Tibial artery (tissue), 4 donors: ENCODE measurements around the gene ALPI.

Experiments used
- DNase-seq, 2 donors: peaks; one replicate each; pipeline ENCODE4 v3.0.0-alpha.2; 2019
- H3K27ac ChIP-seq, 2 donors: fragments of 200-600 bp; sonication (generic) in 1 of 2; 1 replicate in 1 of 2; 2 replicates in 1 of 2; pipeline ENCODE4 v1.5.1; 2018 to 2019; ENCODE audit warnings: mild to moderate bottlenecking in 1 of 2
- H3K27me3 ChIP-seq, 2 donors: fragments of 200-600 bp; sonication (generic) in 1 of 2; one replicate each; pipeline versions ENCODE4 v1.5.1 to v1.6.0; 2016 to 2019
- H3K36me3 ChIP-seq, 3 donors: fragments of 200-600 bp; sonication (generic) in 2 of 3; one replicate each; pipeline ENCODE4 v1.5.1; 2016 to 2019; ENCODE audit warnings: mild to moderate bottlenecking in 2 of 3
- H3K4me1 ChIP-seq, 4 donors: fragments of 200-600 bp; sonication (generic) in 2 of 4; 1 replicate in 3 of 4; 2 replicates in 1 of 4; pipeline ENCODE4 v1.5.1; 2016 to 2019
- H3K4me3 ChIP-seq, 2 donors: fragments of 200-600 bp; sonication (generic) in 1 of 2; 1 replicate in 1 of 2; 2 replicates in 1 of 2; pipeline ENCODE4 v1.5.1; 2018 to 2019; ENCODE audit warnings: mild to moderate bottlenecking in 2 of 2
- H3K9me3 ChIP-seq, 3 donors: fragments of 200-600 bp; sonication (generic) in 1 of 3; one replicate each; pipeline ENCODE4 v1.5.1; 2016 to 2019
- intact Hi-C: fragments of 100-400 bp; cut with DNase I; formaldehyde crosslinking; loops from one replicate; pipeline ENCODE4 v1.15.0; 2023; ENCODE audit warnings: low total_unique reads
- TF ChIP-seq, protein P1 (sequence below), 2 experiments: fragments of 200-600 bp in 1 of 2; fragments of 450-650 bp in 1 of 2; IDR thresholded peaks; one replicate each; pipeline ENCODE4 v1.5.1; 2017 to 2019; ENCODE audit warnings: antibody characterized with exemption in 2 of 2, mild to moderate bottlenecking in 1 of 2, moderate library complexity in 1 of 2

Gene ALPI

DNA sequence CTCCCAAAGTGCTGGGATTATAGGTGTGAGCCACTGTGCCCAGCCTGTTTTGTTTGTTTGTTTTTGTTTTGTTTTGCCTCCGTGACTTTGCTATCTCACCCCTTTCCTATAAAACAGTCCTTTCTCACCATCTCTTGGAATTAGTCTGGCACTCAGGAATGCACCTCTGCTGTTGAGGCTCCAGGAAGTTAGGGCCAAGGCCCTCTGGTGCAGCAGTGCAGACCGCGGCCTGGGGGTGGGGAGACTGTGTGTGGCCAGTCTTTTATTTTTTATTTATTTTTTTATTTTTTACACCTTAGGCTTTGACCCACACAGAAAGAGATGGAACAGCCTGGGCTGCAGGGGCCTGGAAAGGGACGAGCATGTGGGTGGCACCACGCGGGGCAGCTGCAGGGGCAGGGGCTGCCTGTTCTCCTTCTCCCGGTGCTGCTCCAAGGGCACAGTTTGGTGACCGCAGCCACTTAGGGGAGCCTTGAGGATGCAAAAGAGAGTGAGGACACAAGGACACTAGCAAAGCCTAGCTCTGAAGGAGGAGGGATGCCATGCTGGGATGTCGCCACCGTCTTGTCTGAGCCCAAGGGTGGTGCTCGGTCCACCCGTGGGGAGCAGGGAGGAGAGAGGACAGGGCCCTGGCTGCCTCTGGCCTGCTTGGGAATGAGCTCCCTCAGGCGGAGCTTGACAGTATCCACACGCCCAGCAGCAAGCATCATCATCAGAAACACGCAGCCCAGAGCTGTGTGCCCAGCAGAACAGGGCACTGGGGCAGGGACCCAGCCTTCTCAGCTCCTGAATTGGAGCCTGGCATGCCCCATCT lies 19.4 kb upstream of the ALPI start:
- intact Hi-C loops, result no loop called here

DNA sequence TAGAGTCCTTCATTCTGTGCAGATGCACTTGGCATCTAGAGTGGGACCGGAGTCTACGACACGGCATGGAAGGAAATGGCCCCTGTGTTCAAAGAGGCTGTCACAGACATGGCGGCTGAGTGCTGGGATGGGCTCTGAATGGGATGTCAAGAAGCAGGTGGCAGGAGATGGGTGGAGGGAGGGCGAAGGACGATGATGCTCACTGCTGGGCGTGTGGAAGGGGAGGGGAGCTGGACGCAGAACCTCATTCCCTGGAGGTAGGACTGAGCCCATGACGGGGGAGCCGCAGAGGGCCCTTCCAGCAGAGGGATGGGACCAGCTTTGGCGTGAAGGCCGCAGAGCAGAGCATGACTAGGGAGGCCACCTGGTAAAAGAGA lies 18.8 kb upstream of the ALPI start:
- intact Hi-C loops, result no loop called here
- Histone ChIP-seq H3K4me3 (no peak overlapping the region), H3K9me3 (no peaks in the 10 kb centered on the region), H3K4me1 (peaks cover 0 to 5% (median 0%) of the 10 kb centered on the region in 4 donors), H3K36me3 (no peaks in the 10 kb centered on the region), H3K27me3 (peaks cover 0 to 17% of the 10 kb centered on the region in 2 donors), H3K27ac (no peak overlapping the region)
- TF ChIP-seq, protein P1, sequence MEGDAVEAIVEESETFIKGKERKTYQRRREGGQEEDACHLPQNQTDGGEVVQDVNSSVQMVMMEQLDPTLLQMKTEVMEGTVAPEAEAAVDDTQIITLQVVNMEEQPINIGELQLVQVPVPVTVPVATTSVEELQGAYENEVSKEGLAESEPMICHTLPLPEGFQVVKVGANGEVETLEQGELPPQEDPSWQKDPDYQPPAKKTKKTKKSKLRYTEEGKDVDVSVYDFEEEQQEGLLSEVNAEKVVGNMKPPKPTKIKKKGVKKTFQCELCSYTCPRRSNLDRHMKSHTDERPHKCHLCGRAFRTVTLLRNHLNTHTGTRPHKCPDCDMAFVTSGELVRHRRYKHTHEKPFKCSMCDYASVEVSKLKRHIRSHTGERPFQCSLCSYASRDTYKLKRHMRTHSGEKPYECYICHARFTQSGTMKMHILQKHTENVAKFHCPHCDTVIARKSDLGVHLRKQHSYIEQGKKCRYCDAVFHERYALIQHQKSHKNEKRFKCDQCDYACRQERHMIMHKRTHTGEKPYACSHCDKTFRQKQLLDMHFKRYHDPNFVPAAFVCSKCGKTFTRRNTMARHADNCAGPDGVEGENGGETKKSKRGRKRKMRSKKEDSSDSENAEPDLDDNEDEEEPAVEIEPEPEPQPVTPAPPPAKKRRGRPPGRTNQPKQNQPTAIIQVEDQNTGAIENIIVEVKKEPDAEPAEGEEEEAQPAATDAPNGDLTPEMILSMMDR (IDR thresholded peaks at IDR 0.05), result no peak
- DNase-seq, result peak in 1 of 2 donors; percentile 31

More for the DNA sequence above, 19.4 kb upstream of the ALPI start:
- Histone ChIP-seq H3K27ac (no peak overlapping the region), H3K36me3 (no peaks in the 10 kb centered on the region), H3K27me3 (peaks cover 0 to 23% of the 10 kb centered on the region in 2 donors), H3K4me3 (no peak overlapping the region), H3K9me3 (no peaks in the 10 kb centered on the region), H3K4me1 (peaks cover 0 to 5% (median 0%) of the 10 kb centered on the region in 4 donors)
- TF ChIP-seq, protein P1 (IDR thresholded peaks at IDR 0.05), result no peak
- peak in 1 of 2 donors; percentile 20 for DNase-seq

DNA sequence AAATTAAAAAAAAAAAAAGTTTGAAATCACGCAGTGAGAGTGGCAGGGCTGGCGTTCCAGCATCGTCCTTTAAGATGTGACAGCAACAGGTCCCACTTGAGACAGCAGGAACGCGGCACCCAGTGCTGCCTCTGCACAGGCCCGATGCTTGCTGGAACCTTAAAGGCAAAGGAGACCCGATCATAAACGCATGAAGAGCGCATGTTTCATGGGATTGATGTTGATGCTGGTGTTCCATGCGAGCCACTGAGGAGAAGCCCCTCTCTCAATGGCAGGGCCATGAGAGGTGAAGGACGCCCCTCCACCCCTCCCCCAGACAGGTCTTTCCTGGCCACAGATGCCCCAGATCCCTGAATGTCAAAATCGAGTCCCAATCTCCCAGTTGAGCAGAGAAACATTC lies 17.9 kb upstream of the ALPI start:
- no peaks in the 10 kb centered on the region for H3K9me3 ChIP-seq
- TF ChIP-seq, protein P1 (IDR thresholded peaks at IDR 0.05), result no peak
- DNase-seq, result peak in 1 of 2 donors; percentile 25
- intact Hi-C loops, result no loop called here
- no peaks in the 10 kb centered on the region for H3K36me3 ChIP-seq
- H3K4me3 ChIP-seq, result no peak overlapping the region
- H3K27ac ChIP-seq, result no peak overlapping the region
- peaks cover 0 to 5% (median 0%) of the 10 kb centered on the region in 4 donors for H3K4me1 ChIP-seq
- peaks cover 0 to 17% of the 10 kb centered on the region in 2 donors for H3K27me3 ChIP-seq

DNA sequence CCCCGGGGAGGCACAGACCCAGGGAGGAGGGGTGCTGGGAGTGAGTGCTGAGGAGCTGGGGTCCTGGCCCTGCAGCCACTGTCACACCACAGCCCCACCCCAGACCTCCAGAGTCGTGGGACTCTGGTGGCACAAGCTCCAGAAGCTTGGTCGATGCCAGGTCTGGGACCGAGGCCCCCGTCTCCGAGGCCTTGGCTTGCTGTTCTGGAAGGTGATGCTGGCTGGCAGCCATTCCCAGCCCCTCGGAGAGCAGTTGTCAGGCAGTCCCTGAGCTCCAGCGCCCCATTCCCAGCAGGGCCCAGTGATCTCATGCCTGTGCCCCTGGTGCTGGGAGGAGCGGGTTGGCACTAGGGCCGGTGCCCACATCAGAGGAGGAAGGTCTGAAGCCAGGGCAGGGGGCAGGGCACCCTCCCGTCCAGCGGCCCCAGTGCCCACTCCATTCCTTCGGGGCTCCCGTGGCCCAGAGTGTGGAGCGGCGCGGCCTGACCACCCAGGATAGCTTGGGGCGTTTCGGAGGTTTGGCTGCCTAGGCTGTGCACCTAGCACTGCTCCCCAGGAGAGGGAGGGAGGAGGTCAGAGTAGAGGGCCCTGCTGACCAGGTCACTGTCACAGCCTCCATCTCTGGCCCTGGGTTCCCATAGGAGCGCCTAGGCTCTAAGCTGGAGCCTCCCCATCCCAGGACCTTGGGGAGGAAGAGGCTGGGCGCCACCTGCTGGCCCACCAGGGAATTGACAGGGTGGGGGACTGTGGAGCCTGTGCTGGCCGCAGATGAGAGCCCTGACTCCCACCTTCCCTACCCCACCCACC lies 16.8 kb upstream of the ALPI start:
- Histone ChIP-seq H3K27ac (no peak overlapping the region), H3K9me3 (no peaks in the 10 kb centered on the region), H3K4me1 (peaks cover 0 to 5% (median 0%) of the 10 kb centered on the region in 4 donors), H3K27me3 (peaks cover 0 to 17% of the 10 kb centered on the region in 2 donors), H3K36me3 (no peaks in the 10 kb centered on the region), H3K4me3 (no peak overlapping the region)
- TF ChIP-seq, protein P1 (IDR thresholded peaks at IDR 0.05), result peak; percentile 36 to 53
- intact Hi-C loops, result no loop called here
- peak in 1 of 2 donors; percentile 40 for DNase-seq

DNA sequence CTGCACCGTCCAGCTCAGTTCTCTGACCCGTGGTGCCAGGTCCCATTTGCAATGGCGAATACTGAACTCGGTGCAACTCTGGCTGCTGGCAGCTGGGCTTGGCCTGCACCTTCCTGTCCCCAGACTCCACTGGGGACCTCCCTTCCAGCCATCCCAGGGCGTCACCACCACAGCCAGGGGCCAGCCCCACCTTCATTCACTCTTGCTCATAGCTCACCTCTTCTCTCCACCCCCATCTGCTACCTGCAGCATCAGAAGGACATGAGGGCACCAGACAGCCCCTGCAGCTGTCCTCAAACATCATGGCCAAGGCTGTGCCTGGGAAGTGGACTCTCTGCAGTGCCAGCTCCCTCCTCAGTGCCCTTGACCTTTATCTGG lies 16.2 kb upstream of the ALPI start:
- intact Hi-C loops, result loop anchor here (5.0 kb wide), 1 partner anchor 512 kb away; the partner anchor contains the start of gene NPPC
- Histone ChIP-seq H3K27ac (no peak overlapping the region), H3K27me3 (peaks cover 0 to 23% of the 10 kb centered on the region in 2 donors), H3K4me3 (no peak overlapping the region), H3K36me3 (no peaks in the 10 kb centered on the region), H3K9me3 (no peaks in the 10 kb centered on the region), H3K4me1 (peaks cover 0 to 5% (median 0%) of the 10 kb centered on the region in 4 donors)
- DNase-seq, result peak in 1 of 2 donors; percentile 48
- TF ChIP-seq, protein P1 (IDR thresholded peaks at IDR 0.05), result no peak
